GM18505 (cell line): ENCODE data around the gene ETF1.

Experiments
- ATAC-seq: cut with Tn5 transposase; IDR thresholded peaks from one replicate; pipeline ENCODE4 v1.9.1; 2021; ENCODE audit not compliant: unreplicated experiment
- POLR2A ChIP-seq: IDR thresholded peaks from 4 replicates; pipeline ENCODE4 v1.6.1; 2011; ENCODE audit warnings: borderline replicate concordance; ENCODE audit not compliant: insufficient read depth, insufficient read length; ENCODE audit errors: extremely low read depth

The ETF1 gene

GRCh38 chr5:138542956-138543729 is at the start of gene ETF1:
Gene ETF1, minus strand, starts transcription at chr5:138543236. Its CDS starts 318 bp downstream, at chr5:138542918.
- peak; percentile 92 for ATAC-seq
- peak; percentile 72 for TF ChIP-seq POLR2A

- ATAC-seq = no peak
- TF ChIP-seq POLR2A = no peak
These were observed 45.2 kb upstream of the ETF1 start for GRCh38 chr5:138588013-138588788.

- no peak for ATAC-seq
- no peak for TF ChIP-seq POLR2A
These were observed 42.1 kb upstream of the ETF1 start for GRCh38 chr5:138585157-138585556.

GRCh38 chr5:138583984-138584637 is 41.1 kb upstream of the ETF1 start:
- TF ChIP-seq POLR2A = no peak
- no peak for ATAC-seq

GRCh38 chr5:138582959-138583358 is 39.9 kb upstream of the ETF1 start:
- TF ChIP-seq POLR2A = no peak
- no peak for ATAC-seq

- TF ChIP-seq POLR2A = no peak
- ATAC-seq = no peak
These were observed 37.7 kb upstream of the ETF1 start for GRCh38 chr5:138580777-138581176.

GRCh38 chr5:138580001-138580400 is 37.0 kb upstream of the ETF1 start:
- ATAC-seq = no peak
- no peak for TF ChIP-seq POLR2A

- no peak for ATAC-seq
- TF ChIP-seq POLR2A = no peak
These were observed 36.5 kb upstream of the ETF1 start for GRCh38 chr5:138579517-138579863.

GRCh38 chr5:138577452-138577851 is 34.4 kb upstream of the ETF1 start:
- ATAC-seq = no peak
- no peak for TF ChIP-seq POLR2A

GRCh38 chr5:138575194-138576015 is 32.4 kb upstream of the ETF1 start, which contains the start of gene HSPA9:
Gene HSPA9, minus strand, starts transcription at chr5:138575401. Its CDS starts 83 bp downstream, at chr5:138575318.
- ATAC-seq = peak; percentile 84
- peak; percentile 88 for TF ChIP-seq POLR2A

- ATAC-seq = peak; percentile 23
- no peak for TF ChIP-seq POLR2A
These were observed 31.7 kb upstream of the ETF1 start for GRCh38 chr5:138574744-138575193.

GRCh38 chr5:138573949-138574670 is 31.1 kb upstream of the ETF1 start:
- ATAC-seq = no peak
- TF ChIP-seq POLR2A = no peak
